ENCODE results near the gene SEL1L3.

The SEL1L3 gene

DNA sequence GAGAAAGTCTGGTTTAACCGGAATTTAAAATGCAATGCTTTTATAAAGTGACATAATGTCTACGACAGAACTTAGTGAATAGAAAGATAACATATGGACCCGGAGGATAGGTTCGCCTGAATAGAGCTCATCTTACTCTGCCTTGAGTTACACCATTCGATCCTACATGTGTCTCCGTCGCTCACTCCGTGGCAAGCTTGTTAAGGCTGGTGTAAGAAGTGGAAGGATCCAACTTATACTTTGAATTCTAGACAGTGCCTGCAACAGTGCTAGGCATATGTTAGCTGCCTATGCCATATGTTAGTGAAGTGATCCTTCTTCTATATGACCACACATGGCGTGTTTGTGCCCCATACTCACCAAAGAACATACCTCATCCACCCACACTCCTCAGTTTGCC is 50.9 kb downstream of the SEL1L3 start:
- H3K9me3 ChIP-seq (ENCODE audit: control insufficient read depth, insufficient read depth, low read depth, low read length), result no peaks in the 10 kb centered on the region
- peaks cover 0 to 16% of the 10 kb centered on the region in 2 experiments; a peak in 1 of 3 replicates for H3K36me3 ChIP-seq (ENCODE audit: control insufficient read depth in 2 of 2, insufficient read depth in 1 of 2, low read length in 2 of 2)
- ChIA-PET CTCF (no interaction called here), POLR2A (no interaction called here)
- H3K27ac ChIP-seq (ENCODE audit: extremely low read depth, low read depth, low read length), result no peak overlapping the region
- no peaks in the 10 kb centered on the region for H3K4me1 ChIP-seq (ENCODE audit: control insufficient read depth, insufficient read depth, low read length)
- TF ChIP-seq, protein P1, sequence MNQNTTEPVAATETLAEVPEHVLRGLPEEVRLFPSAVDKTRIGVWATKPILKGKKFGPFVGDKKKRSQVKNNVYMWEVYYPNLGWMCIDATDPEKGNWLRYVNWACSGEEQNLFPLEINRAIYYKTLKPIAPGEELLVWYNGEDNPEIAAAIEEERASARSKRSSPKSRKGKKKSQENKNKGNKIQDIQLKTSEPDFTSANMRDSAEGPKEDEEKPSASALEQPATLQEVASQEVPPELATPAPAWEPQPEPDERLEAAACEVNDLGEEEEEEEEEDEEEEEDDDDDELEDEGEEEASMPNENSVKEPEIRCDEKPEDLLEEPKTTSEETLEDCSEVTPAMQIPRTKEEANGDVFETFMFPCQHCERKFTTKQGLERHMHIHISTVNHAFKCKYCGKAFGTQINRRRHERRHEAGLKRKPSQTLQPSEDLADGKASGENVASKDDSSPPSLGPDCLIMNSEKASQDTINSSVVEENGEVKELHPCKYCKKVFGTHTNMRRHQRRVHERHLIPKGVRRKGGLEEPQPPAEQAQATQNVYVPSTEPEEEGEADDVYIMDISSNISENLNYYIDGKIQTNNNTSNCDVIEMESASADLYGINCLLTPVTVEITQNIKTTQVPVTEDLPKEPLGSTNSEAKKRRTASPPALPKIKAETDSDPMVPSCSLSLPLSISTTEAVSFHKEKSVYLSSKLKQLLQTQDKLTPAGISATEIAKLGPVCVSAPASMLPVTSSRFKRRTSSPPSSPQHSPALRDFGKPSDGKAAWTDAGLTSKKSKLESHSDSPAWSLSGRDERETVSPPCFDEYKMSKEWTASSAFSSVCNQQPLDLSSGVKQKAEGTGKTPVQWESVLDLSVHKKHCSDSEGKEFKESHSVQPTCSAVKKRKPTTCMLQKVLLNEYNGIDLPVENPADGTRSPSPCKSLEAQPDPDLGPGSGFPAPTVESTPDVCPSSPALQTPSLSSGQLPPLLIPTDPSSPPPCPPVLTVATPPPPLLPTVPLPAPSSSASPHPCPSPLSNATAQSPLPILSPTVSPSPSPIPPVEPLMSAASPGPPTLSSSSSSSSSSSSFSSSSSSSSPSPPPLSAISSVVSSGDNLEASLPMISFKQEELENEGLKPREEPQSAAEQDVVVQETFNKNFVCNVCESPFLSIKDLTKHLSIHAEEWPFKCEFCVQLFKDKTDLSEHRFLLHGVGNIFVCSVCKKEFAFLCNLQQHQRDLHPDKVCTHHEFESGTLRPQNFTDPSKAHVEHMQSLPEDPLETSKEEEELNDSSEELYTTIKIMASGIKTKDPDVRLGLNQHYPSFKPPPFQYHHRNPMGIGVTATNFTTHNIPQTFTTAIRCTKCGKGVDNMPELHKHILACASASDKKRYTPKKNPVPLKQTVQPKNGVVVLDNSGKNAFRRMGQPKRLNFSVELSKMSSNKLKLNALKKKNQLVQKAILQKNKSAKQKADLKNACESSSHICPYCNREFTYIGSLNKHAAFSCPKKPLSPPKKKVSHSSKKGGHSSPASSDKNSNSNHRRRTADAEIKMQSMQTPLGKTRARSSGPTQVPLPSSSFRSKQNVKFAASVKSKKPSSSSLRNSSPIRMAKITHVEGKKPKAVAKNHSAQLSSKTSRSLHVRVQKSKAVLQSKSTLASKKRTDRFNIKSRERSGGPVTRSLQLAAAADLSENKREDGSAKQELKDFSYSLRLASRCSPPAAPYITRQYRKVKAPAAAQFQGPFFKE (tag by site-specific recombination; IDR thresholded peaks at IDR 0.05; ENCODE audit: borderline replicate concordance), result no peak
- TF ChIP-seq BCL11B (tag by site-specific recombination; IDR thresholded peaks at IDR 0.05; ENCODE audit: low read depth) (no peak), ZNF37A (tag by site-specific recombination; IDR thresholded peaks at IDR 0.05) (no peak), ZNF560 (tag by site-specific recombination; IDR thresholded peaks at IDR 0.05; ENCODE audit: borderline replicate concordance) (no peak)
- no peak overlapping the region for H3K4me3 ChIP-seq (ENCODE audit: low read depth, low read length)

DNA sequence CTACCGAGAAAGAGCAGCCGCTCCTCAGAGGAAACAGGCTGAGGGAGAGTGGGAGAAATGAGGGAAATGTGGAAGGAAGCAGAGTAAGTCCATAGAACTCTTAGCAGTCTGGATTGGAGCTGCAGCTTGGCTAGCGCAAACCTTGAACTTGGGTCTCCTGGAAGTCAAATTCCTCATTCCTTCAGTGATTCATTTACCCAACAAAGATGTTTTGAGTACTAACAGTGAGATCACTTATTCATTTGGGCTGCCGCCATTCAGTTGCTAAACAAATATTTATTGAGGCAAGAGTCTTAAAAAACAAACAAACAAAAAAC is 51.5 kb downstream of the SEL1L3 start:
- H3K4me1 ChIP-seq (ENCODE audit: control insufficient read depth, insufficient read depth, low read length), result no peaks in the 10 kb centered on the region

More for the DNA sequence above, 51.5 kb downstream of the SEL1L3 start:
- CTCF ChIA-PET, result no interaction called here
- Histone ChIP-seq H3K36me3 (ENCODE audit: control insufficient read depth in 2 of 2, insufficient read depth in 1 of 2, low read length in 2 of 2) (peaks cover 0 to 11% of the 10 kb centered on the region in 2 experiments; a peak in 1 of 3 replicates), H3K4me3 (ENCODE audit: low read depth, low read length) (no peak overlapping the region), H3K27ac (ENCODE audit: extremely low read depth, low read depth, low read length) (no peak overlapping the region), H3K9me3 (ENCODE audit: control insufficient read depth, insufficient read depth, low read depth, low read length) (no peaks in the 10 kb centered on the region)
- TF ChIP-seq ZNF639 (tag by site-specific recombination; IDR thresholded peaks at IDR 0.05), result no peak
- no peak for TF ChIP-seq PRDM10 (tag by site-specific recombination; IDR thresholded peaks at IDR 0.05)
- TF ChIP-seq ZNF473 (tag by site-specific recombination; IDR thresholded peaks at IDR 0.05), result no peak
- POLR2A ChIA-PET, result no interaction called here
